GM12891 (cell line): ENCODE measurements around the gene SHROOM3.

Experiments
- DNase-seq: peaks from one replicate; pipeline ENCODE4 v3.0.0; 2011; ENCODE audit warnings: low spot score; ENCODE audit not compliant: insufficient read length
- FAIRE-seq: peaks from 2 replicates; lab custom pipeline; 2011; peaks lifted over from hg19 to GRCh38; lab: Jason Lieb, UNC
- PAX5 ChIP-seq: IDR thresholded peaks from 2 replicates; pipeline ENCODE4 v1.6.1; 2011; ENCODE audit warnings: low read length, moderate library complexity, mild to moderate bottlenecking; ENCODE audit not compliant: insufficient read depth, severe bottlenecking
- POLR2A ChIP-seq: IDR thresholded peaks from 2 replicates; pipeline ENCODE4 v1.6.1; 2011; ENCODE audit warnings: low read depth, low read length, control low read depth
- POLR2AphosphoS5 ChIP-seq: IDR thresholded peaks from 2 replicates; pipeline ENCODE4 v1.6.1; 2011; ENCODE audit warnings: low read depth, low read length, control low read depth
- POU2F2 ChIP-seq: IDR thresholded peaks from 2 replicates; pipeline ENCODE4 v1.6.1; 2011; ENCODE audit warnings: low read depth, mild to moderate bottlenecking, control low read depth, low read length, moderate library complexity
- SPI1 ChIP-seq: IDR thresholded peaks from 2 replicates; pipeline ENCODE4 v1.6.1; 2011; ENCODE audit warnings: low read depth, low read length, control low read depth
- TAF1 ChIP-seq: IDR thresholded peaks from 2 replicates; pipeline ENCODE4 v1.6.1; 2011; ENCODE audit warnings: low read depth, low read length, control low read depth

SHROOM3 gene

DNA sequence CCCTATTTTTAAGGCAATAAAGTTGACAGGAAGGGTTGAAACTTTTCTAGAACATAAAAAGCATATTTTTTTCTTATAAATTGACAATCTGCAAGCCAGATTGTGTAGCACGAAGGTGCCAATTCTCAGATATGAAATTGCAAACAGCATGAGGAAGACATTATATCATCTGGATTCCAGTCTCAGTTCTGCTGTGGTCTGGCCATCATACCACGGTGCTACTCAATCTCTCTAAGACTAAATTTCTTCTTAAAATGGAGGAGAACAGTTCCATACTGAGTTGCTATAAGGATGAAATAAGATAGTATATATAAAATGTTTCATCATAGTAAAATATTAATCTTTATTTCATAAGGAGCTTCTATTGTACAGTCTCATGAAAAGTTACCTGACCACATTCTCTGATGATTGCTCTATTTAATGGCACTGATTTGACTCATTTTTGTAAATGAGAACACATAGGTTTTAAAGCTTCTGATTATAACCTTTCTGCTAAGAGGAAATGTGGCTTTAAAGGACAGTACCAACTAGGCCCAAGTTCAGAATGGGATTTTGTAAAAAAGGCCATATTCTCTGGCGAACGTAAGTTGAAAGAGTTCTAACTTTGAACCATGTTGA is 127.9 kb downstream of the SHROOM3 start:
- no peak for DNase-seq
- TF ChIP-seq POLR2A (no peak), TAF1 (no peak), SPI1 (no peak), PAX5 (no peak), POU2F2 (no peak), POLR2AphosphoS5 (no peak)
- no peak for FAIRE-seq

DNA sequence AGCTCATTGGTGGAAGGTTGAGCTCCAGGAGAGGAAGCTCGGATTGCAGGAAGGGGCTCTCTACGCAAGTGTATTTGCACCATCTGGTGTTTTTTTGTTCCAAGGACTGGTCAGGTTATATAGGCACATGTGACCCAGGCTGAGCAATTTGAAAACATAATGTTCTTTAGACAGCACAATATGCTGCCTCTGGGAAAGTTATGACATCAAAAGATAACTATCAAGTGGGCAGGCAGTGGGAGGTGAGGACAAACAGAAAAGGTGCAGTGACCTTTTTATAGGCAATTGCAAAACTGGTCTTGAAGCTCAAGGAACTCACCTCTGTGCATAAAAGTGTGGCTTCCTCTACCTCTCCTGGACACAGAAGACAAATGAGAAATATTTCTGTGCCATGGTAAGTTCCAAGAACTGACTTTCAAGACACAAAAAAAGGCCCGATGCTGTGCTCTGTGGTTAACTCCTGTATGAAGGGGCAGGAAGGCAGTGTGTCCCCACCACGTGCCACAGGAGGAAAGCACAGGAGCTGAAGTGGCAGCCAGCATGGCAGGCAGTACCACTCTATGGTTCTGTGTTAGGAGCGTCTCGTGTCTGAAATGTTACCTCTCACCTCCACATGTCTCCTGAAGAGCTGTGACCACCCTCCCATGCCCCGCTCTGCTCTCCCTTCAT is 128.6 kb downstream of the SHROOM3 start:
- FAIRE-seq (no peak), DNase-seq (no peak)
- TF ChIP-seq PAX5 (no peak), SPI1 (no peak), POLR2AphosphoS5 (no peak), POU2F2 (no peak), TAF1 (no peak), POLR2A (no peak)

DNA sequence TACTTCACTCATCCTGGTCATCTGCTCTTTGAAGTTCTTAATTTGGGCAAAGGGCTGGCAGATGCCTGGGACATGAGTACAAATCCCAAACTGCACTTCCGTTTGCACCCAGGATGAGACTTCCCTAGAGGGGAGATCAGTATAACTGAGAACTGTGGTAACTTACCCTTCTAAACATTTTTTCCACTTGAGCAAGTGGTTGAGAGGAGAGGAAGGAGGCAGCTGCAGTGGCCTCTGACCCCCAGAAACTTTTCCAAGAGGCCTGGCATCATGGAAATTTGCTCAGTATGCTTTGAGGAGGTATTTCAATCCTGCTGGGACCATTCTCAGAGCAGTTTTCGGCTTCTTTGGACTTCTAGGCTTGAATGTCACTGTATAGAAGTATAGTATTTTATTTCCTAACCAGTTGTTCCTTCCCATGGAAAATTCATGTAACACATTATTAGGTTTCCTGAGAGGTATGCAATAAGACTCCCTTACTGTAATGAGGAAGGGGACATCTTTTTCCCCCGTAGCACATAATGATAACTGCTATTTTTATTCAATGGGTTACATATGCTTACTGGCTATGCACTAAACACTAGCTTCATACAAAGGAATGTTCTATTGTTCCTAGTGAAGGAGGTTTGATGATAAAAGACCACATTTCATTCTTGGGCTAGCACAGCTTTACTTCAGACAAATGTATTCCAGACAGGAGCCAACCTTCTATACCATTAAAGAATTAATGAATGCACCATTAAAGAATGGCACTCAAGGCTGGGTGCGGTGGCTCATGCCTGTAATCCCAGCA is 129.3 kb downstream of the SHROOM3 start:
- FAIRE-seq (no peak), DNase-seq (no peak)
- TF ChIP-seq POLR2AphosphoS5 (no peak), TAF1 (no peak), SPI1 (no peak), PAX5 (no peak), POU2F2 (no peak), POLR2A (no peak)

DNA sequence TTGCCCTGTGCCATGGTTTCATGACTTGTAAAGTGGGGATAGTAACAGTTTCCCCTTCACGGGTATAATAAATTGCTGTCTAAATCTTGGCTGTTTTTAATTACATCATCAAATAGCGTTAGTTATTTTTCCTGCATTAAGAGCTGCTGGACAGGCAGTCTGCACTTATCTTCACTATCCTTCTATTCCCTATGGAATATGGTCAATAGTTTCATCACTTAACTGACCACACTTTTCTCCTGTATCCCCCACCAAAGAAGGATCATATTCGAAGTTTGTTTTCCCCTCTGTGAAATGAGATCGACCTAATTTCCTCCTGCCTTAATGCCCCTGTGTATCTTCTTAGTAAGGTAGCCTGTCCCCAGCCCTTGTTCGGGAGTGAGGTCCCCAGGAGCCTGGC is 133.2 kb downstream of the SHROOM3 start:
- no peak for FAIRE-seq
- no peak for TF ChIP-seq TAF1
- no peak for TF ChIP-seq SPI1
- TF ChIP-seq PAX5, result no peak
- TF ChIP-seq POLR2A, result no peak
- TF ChIP-seq POLR2AphosphoS5, result no peak
- no peak for TF ChIP-seq POU2F2

DNA sequence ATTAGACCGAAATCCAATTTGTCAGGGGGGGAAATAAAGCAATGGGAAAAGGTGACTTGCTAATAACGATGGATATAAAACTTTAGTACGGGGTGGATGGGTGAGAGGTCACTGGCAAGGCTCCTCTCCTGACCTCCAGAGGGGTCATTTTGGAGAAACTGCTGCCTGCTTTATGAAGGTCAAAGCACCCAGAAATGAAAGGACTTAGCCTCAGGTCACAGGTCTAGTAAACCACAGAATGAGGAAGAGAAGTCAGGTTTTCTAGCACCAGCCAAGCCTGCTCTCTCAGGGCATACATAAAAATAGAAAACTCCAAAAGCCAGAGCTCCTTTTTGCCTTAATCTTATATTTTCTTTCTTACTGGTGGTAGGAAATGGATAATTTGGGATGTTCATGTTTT is 134.2 kb downstream of the SHROOM3 start:
- TF ChIP-seq PAX5 (no peak), POLR2A (no peak), TAF1 (no peak), POLR2AphosphoS5 (no peak), SPI1 (no peak), POU2F2 (no peak)
- DNase-seq (no peak), FAIRE-seq (no peak)

More for the DNA sequence above, 133.2 kb downstream of the SHROOM3 start:
- DNase-seq, result no peak

DNA sequence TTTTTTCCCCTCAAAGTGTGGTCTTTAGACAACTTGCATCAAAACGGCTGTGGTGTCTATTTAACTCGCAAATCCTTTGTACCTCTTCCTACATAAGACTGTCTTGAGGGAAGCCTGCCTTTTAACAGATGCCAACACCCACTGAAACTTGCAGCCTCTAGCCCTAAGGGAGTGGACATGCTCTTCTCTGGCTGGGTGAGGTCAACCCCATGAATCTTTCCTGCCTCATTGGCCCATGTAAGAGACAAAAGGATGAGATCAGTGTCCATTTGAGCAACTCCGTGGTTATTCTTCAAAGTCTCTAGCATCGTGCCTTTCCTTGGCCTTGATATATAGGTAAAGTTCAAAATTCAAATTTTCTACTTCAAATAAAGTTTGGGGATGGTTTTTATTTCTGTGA is 134.7 kb downstream of the SHROOM3 start:
- no peak for DNase-seq
- no peak for TF ChIP-seq PAX5
- no peak for TF ChIP-seq POLR2AphosphoS5
- no peak for TF ChIP-seq POLR2A
- TF ChIP-seq POU2F2, result no peak
- no peak for TF ChIP-seq TAF1
- no peak for TF ChIP-seq SPI1
- FAIRE-seq, result no peak

DNA sequence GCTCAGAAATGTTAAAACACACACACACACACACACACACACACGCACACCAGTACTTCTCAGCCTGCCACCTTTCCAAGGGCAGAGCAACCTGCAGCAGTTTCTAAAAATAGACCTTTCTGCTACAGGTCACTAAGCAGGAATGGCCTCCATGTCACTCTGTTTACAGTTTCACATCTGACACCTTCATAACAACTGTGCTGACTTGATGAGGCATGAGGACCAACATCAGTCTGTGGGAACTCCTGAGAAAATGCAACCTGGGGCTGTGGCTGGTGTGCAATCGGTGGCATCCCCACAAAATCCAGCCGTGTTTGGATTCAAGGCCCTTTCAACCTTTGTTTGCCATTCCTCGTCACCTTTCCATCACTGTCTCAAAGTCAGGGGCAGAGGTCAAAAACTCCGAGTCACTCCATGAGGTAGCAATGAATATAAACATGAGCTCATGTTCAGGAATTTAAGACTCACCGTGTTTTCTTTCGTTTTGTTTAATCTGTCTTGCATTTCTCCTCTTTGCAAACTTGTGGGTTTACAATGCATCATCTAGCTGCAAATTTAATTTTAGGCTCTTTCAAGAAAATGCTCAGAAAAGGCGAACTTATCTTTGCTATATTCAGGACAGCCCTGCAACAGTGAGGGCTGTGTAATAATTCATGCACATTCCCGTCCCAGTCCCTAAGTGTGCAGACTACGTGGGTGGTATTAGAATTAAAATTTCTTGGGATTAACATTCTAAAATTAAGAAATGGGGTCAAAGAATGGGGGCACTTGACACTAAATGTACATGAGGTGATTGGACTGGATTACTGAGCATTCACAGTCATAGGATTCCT is 135.3 kb downstream of the SHROOM3 start:
- no peak for TF ChIP-seq PAX5
- no peak for TF ChIP-seq POLR2AphosphoS5
- no peak for TF ChIP-seq SPI1
- no peak for TF ChIP-seq POLR2A
- no peak for TF ChIP-seq POU2F2
- TF ChIP-seq TAF1, result no peak
- FAIRE-seq (no peak), DNase-seq (no peak)

DNA sequence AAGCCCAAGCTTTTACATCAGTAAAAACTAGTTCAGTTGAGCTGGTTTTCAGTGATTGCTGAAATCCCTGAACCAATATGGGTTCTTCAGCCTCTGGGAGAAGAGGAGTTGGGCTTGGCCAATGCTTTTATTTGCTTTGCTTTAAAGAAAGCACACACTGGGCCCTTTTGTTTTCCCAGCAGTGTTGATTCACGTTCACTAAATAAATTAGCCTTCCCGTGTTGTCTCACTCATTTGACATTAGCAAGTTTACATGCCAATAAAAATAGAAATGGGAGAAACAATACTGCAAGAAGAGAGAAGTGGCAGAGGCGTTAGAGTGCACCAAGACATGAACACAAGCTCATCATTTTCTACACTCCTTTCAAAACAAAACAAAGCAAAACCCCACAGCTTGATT is 136.2 kb downstream of the SHROOM3 start:
- DNase-seq (no peak), FAIRE-seq (no peak)
- no peak for TF ChIP-seq POU2F2
- no peak for TF ChIP-seq SPI1
- TF ChIP-seq POLR2A, result no peak
- TF ChIP-seq PAX5, result no peak
- TF ChIP-seq POLR2AphosphoS5, result no peak
- TF ChIP-seq TAF1, result no peak
